Measurements from ENCODE around the gene SLC17A2. TPM values are rescaled to one million over a fixed set of nuclear protein-coding genes. Genes with fewer than 3 reads are reported as not detected.
A peak's percentile ranks its signal among the peaks of the same experiment; 100 is the strongest.

Gene SLC17A2, protein sequence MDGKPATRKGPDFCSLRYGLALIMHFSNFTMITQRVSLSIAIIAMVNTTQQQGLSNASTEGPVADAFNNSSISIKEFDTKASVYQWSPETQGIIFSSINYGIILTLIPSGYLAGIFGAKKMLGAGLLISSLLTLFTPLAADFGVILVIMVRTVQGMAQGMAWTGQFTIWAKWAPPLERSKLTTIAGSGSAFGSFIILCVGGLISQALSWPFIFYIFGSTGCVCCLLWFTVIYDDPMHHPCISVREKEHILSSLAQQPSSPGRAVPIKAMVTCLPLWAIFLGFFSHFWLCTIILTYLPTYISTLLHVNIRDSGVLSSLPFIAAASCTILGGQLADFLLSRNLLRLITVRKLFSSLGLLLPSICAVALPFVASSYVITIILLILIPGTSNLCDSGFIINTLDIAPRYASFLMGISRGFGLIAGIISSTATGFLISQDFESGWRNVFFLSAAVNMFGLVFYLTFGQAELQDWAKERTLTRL
- total RNA-seq (under 1 TPM in 2 of 6 donors, not detected in 4; 0.20 to 0.21 TPM), polyA plus RNA-seq (under 1 TPM in 1 of 2 donors, not detected in 1; 0.05 TPM)

GRCh38 chr6:25930532-25931410 is at the start of gene SLC17A2:
Gene SLC17A2 (minus strand): TSS chr6:25930691. CDS start chr6:25925796, 4,895 bp downstream.
- Histone ChIP-seq H3K4me1 (peaks cover 0 to 28% (median 27%) of the 10 kb centered on the region in 3 donors), H3K36me3 (no peaks in the 10 kb centered on the region), H3K9me3 (no peaks in the 10 kb centered on the region), H3K27me3 (no peaks in the 10 kb centered on the region), H3K4me3 (no peak within 1 kb of the TSS), H3K27ac (peak within 1 kb of the TSS in 1 of 4 donors; percentile 53)
- no peak for TF ChIP-seq CTCF (IDR thresholded peaks at IDR 0.05)
- FAIRE-seq: no peak
- DNase-seq: no peak
- intact Hi-C loops (cut with DNase I): no loop called here
- no peak for ATAC-seq
- WGBS, 2 donors: 67 to 71% methylated on average over 9 of the region's 9 CpGs

- no peak for DNase-seq
- H3K27ac ChIP-seq: no peak overlapping the region
- TF ChIP-seq CTCF (IDR thresholded peaks at IDR 0.05): no peak
- H3K36me3 ChIP-seq: peaks cover 0 to 20% (median 14%) of the 10 kb centered on the region in 3 donors
- no peak overlapping the region for H3K4me3 ChIP-seq
- H3K9me3 ChIP-seq: no peaks in the 10 kb centered on the region
- no peaks in the 10 kb centered on the region for H3K4me1 ChIP-seq
- H3K27me3 ChIP-seq: no peaks in the 10 kb centered on the region
- FAIRE-seq: no peak
- 88 to 94% methylated on average over 5 of the region's 5 CpGs for WGBS, 2 donors
- no peak for ATAC-seq
- intact Hi-C loops (cut with DNase I): no loop called here
Observed at GRCh38 chr6:25975923-25976560, 45.6 kb upstream of the SLC17A2 start.

GRCh38 chr6:25973923-25974555 is 43.5 kb upstream of the SLC17A2 start:
- no peak overlapping the region for H3K4me3 ChIP-seq
- ATAC-seq: peak in 1 of 4 donors; percentile 44
- no peak for FAIRE-seq
- peaks cover 0 to 5% (median 0%) of the 10 kb centered on the region in 3 donors for H3K4me1 ChIP-seq
- WGBS, 2 donors: 92 to 96% methylated on average over 2 of the region's 2 CpGs
- intact Hi-C loops (cut with DNase I): no loop called here
- H3K36me3 ChIP-seq: peaks cover 0 to 20% (median 14%) of the 10 kb centered on the region in 3 donors
- H3K27me3 ChIP-seq: no peaks in the 10 kb centered on the region
- no peak for TF ChIP-seq CTCF (IDR thresholded peaks at IDR 0.05)
- DNase-seq: no peak
- no peak overlapping the region for H3K27ac ChIP-seq
- H3K9me3 ChIP-seq: no peaks in the 10 kb centered on the region

DNA sequence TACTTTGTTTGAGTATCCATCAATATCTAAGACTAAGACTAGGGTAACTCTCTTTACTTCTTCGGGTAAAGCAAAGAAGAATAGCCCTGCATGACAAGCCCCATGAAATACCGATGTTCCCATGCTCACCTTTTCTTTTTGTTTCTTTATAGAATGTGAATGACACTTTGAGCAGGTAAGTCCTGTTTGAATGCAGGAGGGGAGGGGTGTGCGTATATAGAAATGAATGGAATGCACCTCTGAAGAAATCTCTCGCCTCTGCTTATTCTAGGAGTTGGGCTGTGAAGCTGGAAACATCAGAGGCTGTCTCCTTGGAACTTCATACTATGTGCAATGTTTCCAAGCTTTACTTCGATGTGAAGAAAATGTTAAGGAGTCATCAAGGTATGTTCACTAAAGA is 42.4 kb upstream of the SLC17A2 start:
- Histone ChIP-seq H3K36me3 (peaks cover 0 to 20% (median 14%) of the 10 kb centered on the region in 3 donors), H3K27me3 (no peaks in the 10 kb centered on the region), H3K4me3 (no peak overlapping the region), H3K27ac (no peak overlapping the region), H3K9me3 (no peaks in the 10 kb centered on the region), H3K4me1 (peaks cover 0 to 7% (median 0%) of the 10 kb centered on the region in 3 donors)
- ATAC-seq (no peak), FAIRE-seq (no peak), DNase-seq (no peak)
- 83 to 87% methylated on average over 5 of the region's 5 CpGs for WGBS, 2 donors
- no peak for TF ChIP-seq CTCF (IDR thresholded peaks at IDR 0.05)
- intact Hi-C loops (cut with DNase I): no loop called here

Measured in pancreas (tissue), 10 donors.